Measurements from ENCODE around the gene MST1.
"Not testable (repeated sequence)": the region's sequence is repeated elsewhere in the genome, so short reads cannot be mapped to it uniquely, and the experiment has no call there.

Gene MST1

DNA sequence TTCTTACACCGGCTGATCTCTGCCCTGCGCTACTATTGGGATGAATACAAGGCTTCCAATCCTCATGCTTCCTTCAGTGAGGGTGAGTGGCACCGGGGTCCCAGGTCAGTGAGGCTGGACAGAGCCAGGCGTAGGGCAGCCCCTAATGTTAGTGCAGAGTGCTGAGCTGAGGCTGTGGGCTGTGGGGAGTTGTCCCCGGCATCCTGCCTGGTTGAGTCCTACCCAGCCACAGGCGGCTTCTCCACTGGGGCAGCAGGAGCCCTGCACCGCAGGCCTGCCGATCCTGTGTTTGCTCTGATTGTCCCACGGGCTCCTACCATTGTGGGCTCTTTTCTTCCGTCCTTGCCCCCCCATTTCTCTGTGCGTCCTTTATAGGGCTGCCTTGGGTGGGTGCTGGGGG lies 13.4 kb upstream of the MST1 start:
- DNase-seq (ENCODE audit: extremely low spot score): no peak
- CTCF ChIA-PET: no interaction called here
- TF ChIP-seq FOXM1 (IDR thresholded peaks at IDR 0.05; ENCODE audit: borderline replicate concordance): no peak
- no peak for TF ChIP-seq SP1 (IDR thresholded peaks at IDR 0.05)
- TF ChIP-seq, protein P1, sequence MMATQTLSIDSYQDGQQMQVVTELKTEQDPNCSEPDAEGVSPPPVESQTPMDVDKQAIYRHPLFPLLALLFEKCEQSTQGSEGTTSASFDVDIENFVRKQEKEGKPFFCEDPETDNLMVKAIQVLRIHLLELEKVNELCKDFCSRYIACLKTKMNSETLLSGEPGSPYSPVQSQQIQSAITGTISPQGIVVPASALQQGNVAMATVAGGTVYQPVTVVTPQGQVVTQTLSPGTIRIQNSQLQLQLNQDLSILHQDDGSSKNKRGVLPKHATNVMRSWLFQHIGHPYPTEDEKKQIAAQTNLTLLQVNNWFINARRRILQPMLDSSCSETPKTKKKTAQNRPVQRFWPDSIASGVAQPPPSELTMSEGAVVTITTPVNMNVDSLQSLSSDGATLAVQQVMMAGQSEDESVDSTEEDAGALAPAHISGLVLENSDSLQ (IDR thresholded peaks at IDR 0.05): no peak
- TF ChIP-seq ZNF384 (IDR thresholded peaks at IDR 0.05): no peak
- TF ChIP-seq L3MBTL2 (conservative IDR thresholded peaks at IDR 0.05): no peak
- no peak for TF ChIP-seq FOXK2 (IDR thresholded peaks at IDR 0.05)
- no peak for TF ChIP-seq ARNT (IDR thresholded peaks at IDR 0.05)
- TF ChIP-seq BHLHE40 (IDR thresholded peaks at IDR 0.05; ENCODE audit: borderline replicate concordance): no peak
- no peak for TF ChIP-seq ELF4 (IDR thresholded peaks at IDR 0.05)
- no peak for TF ChIP-seq LEF1 (IDR thresholded peaks at IDR 0.05; ENCODE audit: borderline replicate concordance)
- TF ChIP-seq TARDBP (IDR thresholded peaks at IDR 0.05): no peak
- no peak for TF ChIP-seq NFRKB (IDR thresholded peaks at IDR 0.05)
- TF ChIP-seq CTBP1 (IDR thresholded peaks at IDR 0.05; ENCODE audit: borderline replicate concordance): no peak
- no peak for TF ChIP-seq HDGF (IDR thresholded peaks at IDR 0.05; ENCODE audit: borderline replicate concordance)
- TF ChIP-seq SUZ12 (IDR thresholded peaks at IDR 0.05): no peak
- no peak for TF ChIP-seq FOXA1 (IDR thresholded peaks at IDR 0.05)
- POLR2A ChIA-PET: interaction anchor here (0.9 kb wide), 1 partner anchor 18 kb away, joined by 3 read pairs; no protein-coding TSS in a partner anchor

GRCh38 chr3:49701388-49702077 lies 12.3 kb upstream of the MST1 start:
- ChIA-PET CTCF (interaction anchor here (0.6 to 1.8 kb wide), 7 partner anchors 22 to 416 kb away, joined by 3 to 8 read pairs (median 4); partner anchors contain the start of gene GMPPB), POLR2A (interaction anchor here (1.5 kb wide), 1 partner anchor 162 kb away, joined by 5 read pairs; no protein-coding TSS in a partner anchor)
- TF ChIP-seq CTBP1 (IDR thresholded peaks at IDR 0.05; ENCODE audit: borderline replicate concordance): no peak
- TF ChIP-seq HDGF (IDR thresholded peaks at IDR 0.05; ENCODE audit: borderline replicate concordance): no peak
- no peak for TF ChIP-seq FOXK2 (IDR thresholded peaks at IDR 0.05)
- no peak for TF ChIP-seq NFRKB (IDR thresholded peaks at IDR 0.05)
- TF ChIP-seq, protein P1 (IDR thresholded peaks at IDR 0.05): no peak
- TF ChIP-seq TARDBP (IDR thresholded peaks at IDR 0.05): no peak
- no peak for TF ChIP-seq FOXA1 (IDR thresholded peaks at IDR 0.05)
- no peak for TF ChIP-seq BHLHE40 (IDR thresholded peaks at IDR 0.05; ENCODE audit: borderline replicate concordance)
- TF ChIP-seq SUZ12 (IDR thresholded peaks at IDR 0.05): no peak
- TF ChIP-seq SP1 (IDR thresholded peaks at IDR 0.05): no peak
- TF ChIP-seq LEF1 (IDR thresholded peaks at IDR 0.05; ENCODE audit: borderline replicate concordance): no peak
- no peak for TF ChIP-seq L3MBTL2 (conservative IDR thresholded peaks at IDR 0.05)
- no peak for TF ChIP-seq ELF4 (IDR thresholded peaks at IDR 0.05)
- DNase-seq (ENCODE audit: extremely low spot score): peak; percentile 35

DNA sequence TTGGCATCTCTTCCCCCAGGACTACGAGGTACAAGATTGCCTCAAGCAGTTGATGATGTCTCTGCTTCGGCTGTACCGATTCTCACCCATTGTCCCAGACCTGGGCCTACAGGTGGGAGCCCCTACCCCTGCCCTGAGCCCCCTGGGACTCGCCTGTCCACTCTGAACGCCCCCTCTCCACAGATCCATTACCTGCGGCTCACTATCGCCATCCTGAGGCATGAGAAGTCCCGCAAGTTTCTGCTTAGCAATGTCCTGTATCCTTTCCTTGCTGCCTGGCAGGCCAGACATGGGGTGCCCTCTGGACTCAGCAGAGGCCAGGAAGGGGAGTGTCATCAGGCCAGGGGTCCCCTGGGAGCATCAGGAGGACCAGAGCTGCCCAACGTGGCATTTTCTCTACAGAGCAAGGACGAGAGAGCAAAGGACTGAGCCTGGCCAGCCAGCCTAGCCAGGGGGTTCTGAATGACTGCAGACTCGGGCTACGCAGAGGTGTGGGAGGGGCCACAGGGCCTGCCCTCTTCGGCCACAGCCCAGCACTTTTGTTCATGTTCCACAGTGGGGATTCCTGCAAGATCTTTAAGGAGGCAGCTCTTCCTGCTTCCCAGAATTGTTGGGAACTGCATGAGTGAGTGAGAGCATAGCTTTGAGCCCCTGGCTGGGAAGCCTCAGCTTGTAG lies 11.3 kb upstream of the MST1 start:
- CTCF ChIA-PET: interaction anchor here (0.9 to 1.8 kb wide), 5 partner anchors 23 to 160 kb away, joined by 3 to 8 read pairs (median 4); partner anchors contain the start of gene GMPPB
- POLR2A ChIA-PET: interaction anchor here (1.5 kb wide), 1 partner anchor 161 kb away, joined by 5 read pairs; no protein-coding TSS in a partner anchor
- TF ChIP-seq ARNT (IDR thresholded peaks at IDR 0.05): no peak
- no peak for DNase-seq (ENCODE audit: extremely low spot score)

DNA sequence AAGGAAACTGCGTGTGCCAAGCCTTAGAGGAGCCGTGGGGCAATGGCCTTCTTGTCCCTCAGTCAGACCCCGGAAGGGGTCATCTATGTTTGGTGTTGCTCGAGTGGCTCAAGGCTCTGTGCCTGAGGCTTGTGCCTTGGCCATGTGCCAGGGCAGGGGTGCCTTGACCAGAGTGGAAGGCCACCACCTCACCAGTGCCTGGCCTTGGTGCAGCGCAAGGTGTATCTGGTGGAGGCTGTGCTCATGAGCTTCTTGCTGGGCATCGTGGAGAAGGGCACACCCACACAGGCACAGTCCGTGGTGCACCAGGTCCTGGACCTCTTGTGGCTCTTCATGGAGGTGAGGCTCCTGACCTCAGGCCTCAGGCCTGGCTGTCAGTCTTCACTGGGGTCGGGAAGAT lies 10.7 kb upstream of the MST1 start:
- DNase-seq (ENCODE audit: extremely low spot score): no peak
- no peak for TF ChIP-seq BHLHE40 (IDR thresholded peaks at IDR 0.05; ENCODE audit: borderline replicate concordance)
- TF ChIP-seq FOXK2 (IDR thresholded peaks at IDR 0.05): no peak
- no peak for TF ChIP-seq CTBP1 (IDR thresholded peaks at IDR 0.05; ENCODE audit: borderline replicate concordance)
- no peak for TF ChIP-seq NFRKB (IDR thresholded peaks at IDR 0.05)
- TF ChIP-seq, protein P1 (IDR thresholded peaks at IDR 0.05): no peak
- TF ChIP-seq LEF1 (IDR thresholded peaks at IDR 0.05; ENCODE audit: borderline replicate concordance): no peak
- no peak for TF ChIP-seq FOXM1 (IDR thresholded peaks at IDR 0.05; ENCODE audit: borderline replicate concordance)
- no peak for TF ChIP-seq L3MBTL2 (conservative IDR thresholded peaks at IDR 0.05)
- no peak for TF ChIP-seq TARDBP (IDR thresholded peaks at IDR 0.05)
- ChIA-PET POLR2A (no interaction called here), CTCF (interaction anchor here (1.8 kb wide), 1 partner anchor 139 kb away, joined by 8 read pairs; no protein-coding TSS in a partner anchor)

DNA sequence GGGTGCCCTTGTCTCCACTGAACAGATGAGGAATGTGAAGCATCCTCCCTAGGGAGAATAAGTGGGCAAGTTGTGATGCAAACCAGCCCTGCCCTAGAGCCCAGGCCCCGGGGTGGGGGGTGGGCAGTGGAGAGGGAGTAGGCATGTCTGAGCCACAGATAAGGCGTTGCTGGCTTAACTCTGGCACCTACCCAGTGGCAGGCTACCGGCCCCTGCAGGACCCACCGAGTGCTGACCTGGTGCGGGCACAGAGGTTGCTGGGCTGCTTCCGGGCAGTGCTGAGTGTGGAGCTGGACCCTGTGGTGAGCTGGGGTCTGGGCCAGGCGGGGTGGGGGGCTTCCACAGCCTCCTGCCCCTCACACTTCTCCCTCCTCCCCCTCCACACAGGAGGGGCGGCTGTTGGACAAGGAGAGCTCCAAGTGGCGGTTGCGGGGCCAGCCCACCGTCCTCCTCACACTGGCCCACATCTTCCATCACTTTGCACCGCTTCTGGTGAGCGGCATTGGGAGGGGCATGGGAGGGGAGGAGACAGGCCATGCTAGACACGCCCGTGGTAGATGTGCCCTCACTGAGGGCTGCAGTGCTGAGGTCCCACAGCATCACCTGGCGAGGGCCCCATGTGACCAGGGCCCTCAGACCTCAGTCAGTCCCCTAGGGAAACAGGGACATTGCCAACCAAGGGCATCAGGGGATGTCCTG lies 10.2 kb upstream of the MST1 start:
- CTCF ChIA-PET: no interaction called here
- TF ChIP-seq FOXK2 (IDR thresholded peaks at IDR 0.05) (no peak), FOXM1 (IDR thresholded peaks at IDR 0.05; ENCODE audit: borderline replicate concordance) (no peak), ELF4 (IDR thresholded peaks at IDR 0.05) (no peak), TARDBP (IDR thresholded peaks at IDR 0.05) (no peak), NFRKB (IDR thresholded peaks at IDR 0.05) (no peak), LEF1 (IDR thresholded peaks at IDR 0.05; ENCODE audit: borderline replicate concordance) (no peak), ARNT (IDR thresholded peaks at IDR 0.05) (no peak)
- TF ChIP-seq, protein P1 (IDR thresholded peaks at IDR 0.05): no peak
- no peak for DNase-seq (ENCODE audit: extremely low spot score)
- POLR2A ChIA-PET: no interaction called here

GRCh38 chr3:49695350-49696015 lies 6.2 kb upstream of the MST1 start:
- DNase-seq (ENCODE audit: extremely low spot score); POLR2A ChIA-PET: not testable (repeated sequence)
- CTCF ChIA-PET: interaction anchor here (0.7 kb wide), 1 partner anchor 133 kb away, joined by 4 read pairs; no protein-coding TSS in a partner anchor

DNA sequence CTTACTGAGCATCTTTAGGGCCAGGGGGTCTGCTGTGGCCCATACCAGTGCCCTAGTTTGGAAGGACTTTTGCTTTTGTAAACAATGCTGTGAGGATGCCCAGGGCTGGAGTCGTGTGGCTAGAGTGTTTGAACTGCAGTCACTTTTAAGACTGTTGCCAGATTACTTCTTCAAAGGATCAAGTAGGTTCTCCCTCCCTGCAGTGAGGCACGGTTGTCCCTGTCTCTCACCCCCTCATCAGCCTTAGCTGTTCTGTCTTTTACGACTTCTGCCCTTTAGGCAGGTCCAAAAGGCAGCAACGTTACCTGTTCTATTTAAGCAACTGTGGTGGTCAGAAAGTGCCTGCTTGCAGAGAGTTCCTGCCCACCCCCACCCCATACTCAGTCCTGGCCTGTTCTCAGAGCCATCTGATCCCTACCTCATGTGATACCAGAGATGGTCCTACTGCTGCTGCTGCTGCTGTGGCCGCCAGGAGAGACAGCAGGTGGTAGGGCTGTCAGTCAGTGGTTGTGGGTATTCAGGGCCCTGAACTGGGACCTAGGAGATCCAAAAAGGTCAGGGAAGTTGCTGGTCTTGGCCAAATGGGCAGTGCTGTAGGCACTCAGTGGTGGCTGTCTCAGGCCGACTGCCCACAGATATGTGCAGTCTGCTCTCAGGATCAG lies 5.3 kb upstream of the MST1 start:
- DNase-seq (ENCODE audit: extremely low spot score); POLR2A ChIA-PET: not testable (repeated sequence)
- CTCF ChIA-PET: interaction anchor here (0.7 kb wide), 1 partner anchor 132 kb away, joined by 4 read pairs; no protein-coding TSS in a partner anchor

DNA sequence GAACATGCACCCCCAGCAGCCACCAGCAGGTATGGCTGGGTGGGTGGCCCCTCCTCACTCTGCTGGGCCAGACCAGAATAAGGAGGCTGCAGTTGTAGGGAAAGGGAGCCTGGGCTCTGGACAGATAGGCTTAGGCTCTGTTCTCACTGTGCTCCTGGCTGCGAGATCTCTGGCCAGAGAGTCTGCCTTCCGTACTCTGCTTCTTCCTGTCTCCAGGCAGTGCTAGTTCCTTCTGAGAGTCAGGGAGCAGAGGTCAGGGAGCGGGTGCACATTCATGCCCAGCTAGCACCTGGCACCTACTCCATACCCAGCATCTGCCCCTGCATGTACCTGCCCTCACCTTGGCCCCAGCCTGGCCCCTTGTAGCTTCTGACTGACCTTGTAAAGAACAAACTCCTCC lies 2.2 kb upstream of the MST1 start:
- CTCF ChIA-PET; DNase-seq (ENCODE audit: extremely low spot score); POLR2A ChIA-PET: not testable (repeated sequence)

Data from HEK293T (cell line).